HG02678 (cell line): Measurements from ENCODE around the gene PRTN3.

ENCODE experiments used
- ATAC-seq: cut with Tn5 transposase; IDR thresholded peaks from one replicate; pipeline ENCODE4 v1.9.1; 2021; ENCODE audit warnings: mild to moderate bottlenecking, moderate library complexity; ENCODE audit not compliant: unreplicated experiment

The PRTN3 gene

GRCh38 chr19:803099-803561 lies 37.7 kb upstream of the PRTN3 start:
- ATAC-seq = no peak

- no peak for ATAC-seq
Observed at GRCh38 chr19:803686-804418, 36.9 kb upstream of the PRTN3 start.

GRCh38 chr19:804419-805165 lies 36.2 kb upstream of the PRTN3 start:
- no peak for ATAC-seq

- no peak for ATAC-seq
Observed at GRCh38 chr19:805166-805551, 35.6 kb upstream of the PRTN3 start.

- ATAC-seq = no peak
Observed at GRCh38 chr19:805600-806550, 34.9 kb upstream of the PRTN3 start.

GRCh38 chr19:806815-807421 lies 33.9 kb upstream of the PRTN3 start:
- no peak for ATAC-seq

- no peak for ATAC-seq
Observed at GRCh38 chr19:807627-808422, 33.0 kb upstream of the PRTN3 start.

GRCh38 chr19:808423-808775 lies 32.4 kb upstream of the PRTN3 start:
- ATAC-seq = no peak

GRCh38 chr19:810077-810855 lies 30.5 kb upstream of the PRTN3 start:
- no peak for ATAC-seq

GRCh38 chr19:810883-811489 lies 29.8 kb upstream of the PRTN3 start:
- ATAC-seq = no peak

- no peak for ATAC-seq
Observed at GRCh38 chr19:811506-812048, 29.2 kb upstream of the PRTN3 start.

GRCh38 chr19:812049-812746 lies 28.6 kb upstream of the PRTN3 start:
- ATAC-seq = no peak

GRCh38 chr19:812747-813218 lies 28.0 kb upstream of the PRTN3 start:
- no peak for ATAC-seq

GRCh38 chr19:813219-814151 lies 27.3 kb upstream of the PRTN3 start:
- no peak for ATAC-seq

- ATAC-seq = no peak
Observed at GRCh38 chr19:814152-815078, 26.4 kb upstream of the PRTN3 start.
